ACC112 (cell line): Measurements from ENCODE around the gene BNIP5.

Experiments
- H2AFZ ChIP-seq: fragments of 200-600 bp; sonication (generic); one replicate; pipeline ENCODE4 v1.6.0; 2017; ENCODE audit warnings: antibody characterized with exemption, low read length; ENCODE audit not compliant: unreplicated experiment
- H3K27ac ChIP-seq: fragments of 200-600 bp; sonication (generic); 2 replicates; pipeline ENCODE4 v1.5.1; 2014; ENCODE audit warnings: low read depth, mild to moderate bottlenecking, antibody characterized with exemption, low read length, moderate library complexity
- H3K27me3 ChIP-seq: fragments of 200-600 bp; sonication (generic); 2 replicates; pipeline ENCODE4 v1.6.1; 2014; ENCODE audit warnings: mild to moderate bottlenecking, antibody characterized with exemption, low read length, moderate library complexity, mixed read lengths; ENCODE audit not compliant: insufficient read depth
- H3K36me3 ChIP-seq: fragments of 200-600 bp; sonication (generic); 2 replicates; pipeline ENCODE4 v1.6.1; 2016; ENCODE audit warnings: mild to moderate bottlenecking, antibody characterized with exemption, low read length, moderate library complexity, mixed read lengths; ENCODE audit not compliant: insufficient read depth
- H3K4me1 ChIP-seq: fragments of 200-600 bp; sonication (generic); one replicate; pipeline ENCODE4 v1.6.1; 2016; ENCODE audit warnings: low read length, mixed read lengths; ENCODE audit not compliant: insufficient read depth, unreplicated experiment, control insufficient read depth
- H3K4me3 ChIP-seq: fragments of 200-600 bp; sonication (generic); 2 replicates; pipeline ENCODE4 v1.5.1; 2014; ENCODE audit warnings: mild to moderate bottlenecking, low read depth, low read length
- H3K79me2 ChIP-seq: fragments of 200-600 bp; sonication (generic); one replicate; pipeline ENCODE4 v1.6.0; 2016; ENCODE audit warnings: low read length; ENCODE audit not compliant: control insufficient read depth, unreplicated experiment, insufficient read depth

The BNIP5 gene

GRCh38 chr6:36376183-36376582, 39.5 kb upstream of the BNIP5 start:
- Histone ChIP-seq H3K4me1 (no peaks in the 10 kb centered on the region), H3K27ac (no peak overlapping the region), H2AFZ (no peak overlapping the region), H3K4me3 (no peak overlapping the region), H3K36me3 (no peaks in the 10 kb centered on the region), H3K79me2 (no peaks in the 10 kb centered on the region), H3K27me3 (no peaks in the 10 kb centered on the region)

- no peak overlapping the region for H2AFZ ChIP-seq
- no peak overlapping the region for H3K4me3 ChIP-seq
- no peaks in the 10 kb centered on the region for H3K4me1 ChIP-seq
- no peak overlapping the region for H3K27ac ChIP-seq
- H3K79me2 ChIP-seq: no peaks in the 10 kb centered on the region
- H3K36me3 ChIP-seq: no peaks in the 10 kb centered on the region
- no peaks in the 10 kb centered on the region for H3K27me3 ChIP-seq
Measured at GRCh38 chr6:36375644-36376155, 39.0 kb upstream of the BNIP5 start.

GRCh38 chr6:36374972-36375371, 38.3 kb upstream of the BNIP5 start:
- Histone ChIP-seq H2AFZ (no peak overlapping the region), H3K27me3 (no peaks in the 10 kb centered on the region), H3K79me2 (no peaks in the 10 kb centered on the region), H3K4me3 (no peak overlapping the region), H3K4me1 (peaks cover 4% of the 10 kb centered on the region), H3K27ac (no peak overlapping the region), H3K36me3 (no peaks in the 10 kb centered on the region)

GRCh38 chr6:36374194-36374593, 37.5 kb upstream of the BNIP5 start:
- Histone ChIP-seq H3K4me1 (peaks cover 11% of the 10 kb centered on the region), H3K36me3 (no peaks in the 10 kb centered on the region), H2AFZ (no peak overlapping the region), H3K27ac (no peak overlapping the region), H3K4me3 (no peak overlapping the region), H3K27me3 (no peaks in the 10 kb centered on the region), H3K79me2 (no peaks in the 10 kb centered on the region)

GRCh38 chr6:36373368-36374019, 36.8 kb upstream of the BNIP5 start:
- Histone ChIP-seq H3K4me3 (no peak overlapping the region), H2AFZ (no peak overlapping the region), H3K27me3 (no peaks in the 10 kb centered on the region), H3K4me1 (peaks cover 13% of the 10 kb centered on the region), H3K27ac (no peak overlapping the region), H3K36me3 (no peaks in the 10 kb centered on the region), H3K79me2 (no peaks in the 10 kb centered on the region)

- Histone ChIP-seq H3K36me3 (no peaks in the 10 kb centered on the region), H3K4me3 (no peak overlapping the region), H2AFZ (no peak overlapping the region), H3K79me2 (no peaks in the 10 kb centered on the region), H3K27me3 (no peaks in the 10 kb centered on the region), H3K27ac (no peak overlapping the region), H3K4me1 (peaks cover 13% of the 10 kb centered on the region)
Measured at GRCh38 chr6:36372088-36372487, 35.4 kb upstream of the BNIP5 start.

- Histone ChIP-seq H3K27me3 (no peaks in the 10 kb centered on the region), H3K79me2 (no peaks in the 10 kb centered on the region), H3K4me3 (no peak overlapping the region), H3K4me1 (peaks cover 13% of the 10 kb centered on the region), H2AFZ (no peak overlapping the region), H3K27ac (no peak overlapping the region), H3K36me3 (no peaks in the 10 kb centered on the region)
Measured at GRCh38 chr6:36371211-36371610, 34.5 kb upstream of the BNIP5 start.

GRCh38 chr6:36370638-36371037, 34.0 kb upstream of the BNIP5 start:
- Histone ChIP-seq H2AFZ (no peak overlapping the region), H3K79me2 (no peaks in the 10 kb centered on the region), H3K36me3 (no peaks in the 10 kb centered on the region), H3K27me3 (no peaks in the 10 kb centered on the region), H3K27ac (no peak overlapping the region), H3K4me3 (no peak overlapping the region), H3K4me1 (peaks cover 13% of the 10 kb centered on the region)

- H3K4me3 ChIP-seq: no peak overlapping the region
Measured at GRCh38 chr6:36368921-36369865, 32.5 kb upstream of the BNIP5 start.

GRCh38 chr6:36368421-36368820, 31.7 kb upstream of the BNIP5 start:
- no peaks in the 10 kb centered on the region for H3K27me3 ChIP-seq
- H2AFZ ChIP-seq: no peak overlapping the region
- H3K4me1 ChIP-seq: peaks cover 13% of the 10 kb centered on the region
- no peak overlapping the region for H3K4me3 ChIP-seq
- H3K27ac ChIP-seq: no peak overlapping the region
- no peaks in the 10 kb centered on the region for H3K79me2 ChIP-seq
- H3K36me3 ChIP-seq: no peaks in the 10 kb centered on the region

More at GRCh38 chr6:36368921-36369865, 32.5 kb upstream of the BNIP5 start:
- Histone ChIP-seq H2AFZ (no peak overlapping the region), H3K4me1 (peaks cover 13% of the 10 kb centered on the region), H3K27me3 (no peaks in the 10 kb centered on the region), H3K36me3 (no peaks in the 10 kb centered on the region), H3K27ac (no peak overlapping the region), H3K79me2 (no peaks in the 10 kb centered on the region)
